Measurements from ENCODE around the gene APELA. TPM values are rescaled to one million over a fixed set of nuclear protein-coding genes. Genes with fewer than 3 reads are reported as not detected.

Gene APELA
- total and polyA plus RNA-seq, 2 of the 4 experiments (the other 2 are of a cell fraction) = not detected

DNA sequence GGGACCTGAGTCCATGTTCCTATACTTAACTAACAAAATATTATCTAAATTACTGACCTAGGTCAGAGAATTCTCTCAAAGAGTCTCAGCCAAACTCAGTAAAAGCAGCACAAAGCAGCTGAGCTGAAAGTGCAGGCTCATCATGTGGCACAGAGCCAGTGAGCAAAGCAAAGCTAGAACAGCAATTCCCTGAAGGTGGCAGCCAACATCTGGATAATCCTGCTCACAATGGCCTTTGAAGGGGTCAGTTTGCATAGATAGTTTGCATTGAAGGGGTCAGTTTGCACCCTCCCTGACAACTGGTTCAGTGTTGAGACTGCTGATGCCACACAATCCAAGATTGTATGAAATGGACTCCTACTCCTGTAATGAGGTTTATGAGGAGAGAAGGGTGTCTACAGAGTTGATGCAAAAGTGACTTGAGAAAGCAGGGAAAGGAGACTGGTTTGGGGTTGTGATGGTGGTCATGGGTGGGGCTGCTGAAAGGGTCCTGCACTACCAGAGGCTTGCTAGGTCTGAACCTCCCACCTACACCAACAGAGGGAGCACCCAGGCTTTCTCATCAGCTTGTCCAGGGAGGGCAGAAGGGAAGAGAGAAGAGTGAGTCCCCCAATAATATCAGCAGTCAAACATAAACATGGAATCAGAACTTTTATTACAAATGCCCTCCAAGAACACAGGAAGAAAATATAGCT lies 60.7 kb downstream of the APELA start:
- H3K36me3 ChIP-seq (ENCODE audit: control insufficient read depth, insufficient read depth, low read length) = no peaks in the 10 kb centered on the region
- no peaks in the 10 kb centered on the region for H3K27me3 ChIP-seq (ENCODE audit: control insufficient read depth, insufficient read depth, low read length)
- ATAC-seq (ENCODE audit: low read depth) (no peak), DNase-seq (peak; percentile 18)
- no peak overlapping the region for H3K27ac ChIP-seq (ENCODE audit: insufficient read depth, low read length)
- no peak overlapping the region for H3K18ac ChIP-seq (ENCODE audit: low read depth, low read length)
- H3K23ac ChIP-seq (ENCODE audit: low read depth, low read length) = no peak overlapping the region
- ChIA-PET CTCF (no interaction called here), POLR2A (ENCODE audit: unreplicated experiment) (no interaction called here)
- in situ Hi-C loops (cut with MboI; ENCODE audit: low sequenced_read_pairs) (no loop called here), intact Hi-C loops (cut with micrococcal nuclease) (no loop called here), dilution Hi-C loops (cut with HindIII; ENCODE audit: low sequenced_read_pairs, unreplicated experiment) (no loop called here)
- BruUV-seq (replicated peaks) = no TSS peak
- H3K56ac ChIP-seq (ENCODE audit: extremely low read depth, insufficient read depth, low read length) = no peak overlapping the region
- no peak overlapping the region for H2AK9ac ChIP-seq (replicated peaks; ENCODE audit: low read depth, low read length, poor library complexity)
- H4K91ac ChIP-seq (ENCODE audit: insufficient read depth, low read depth, low read length) = no peak overlapping the region
- H3K9me1 ChIP-seq (ENCODE audit: insufficient read depth, low read length) = no peaks in the 10 kb centered on the region
- no peaks in the 10 kb centered on the region for H4K20me1 ChIP-seq (ENCODE audit: insufficient read depth, low read length)
- H3K4ac ChIP-seq (ENCODE audit: low read depth, low read length) = no peak overlapping the region
- no peak overlapping the region for H2AK5ac ChIP-seq (ENCODE audit: low read depth, low read length)
- H4K5ac ChIP-seq (ENCODE audit: low read depth, low read length) = no peak overlapping the region
- no peak overlapping the region for H3K9ac ChIP-seq (ENCODE audit: low read depth, low read length)
- H3K79me1 ChIP-seq (ENCODE audit: low read depth in 1 of 2, low read length in 2 of 2) = no peaks in the 10 kb centered on the region
- no peak overlapping the region for H2BK5ac ChIP-seq (ENCODE audit: low read depth, low read length, poor library complexity, severe bottlenecking)
- H3K4me1 ChIP-seq (ENCODE audit: control insufficient read depth, insufficient read depth, low read length) = no peaks in the 10 kb centered on the region
- no peak overlapping the region for H2BK15ac ChIP-seq (ENCODE audit: low read depth, low read length)
- H2BK120ac ChIP-seq (ENCODE audit: low read depth, low read length) = no peak overlapping the region
- H3K4me2 ChIP-seq (ENCODE audit: low read depth, low read length) = no peak overlapping the region
- H3K9me3 ChIP-seq (ENCODE audit: control insufficient read depth, insufficient read depth, low read length) = no peaks in the 10 kb centered on the region
- no peak overlapping the region for H3K14ac ChIP-seq (replicated peaks; ENCODE audit: low read depth, low read length)
- H4K8ac ChIP-seq (ENCODE audit: low read depth in 2 of 2, low read length in 2 of 2) = no peak overlapping the region
- no peak overlapping the region for H3K4me3 ChIP-seq (ENCODE audit: insufficient read depth, low read depth, low read length)
- no peak overlapping the region for H2BK20ac ChIP-seq (ENCODE audit: low read depth, low read length)
- no peak overlapping the region for H2AFZ ChIP-seq (replicated peaks; ENCODE audit: low read length, poor library complexity)
- TF ChIP-seq POLR2A (IDR thresholded peaks at IDR 0.05; ENCODE audit: low read depth, low read length) = no peak
- TF ChIP-seq CEBPB (IDR thresholded peaks at IDR 0.05; ENCODE audit: low read depth, low read length) = no peak
- TF ChIP-seq MAZ (IDR thresholded peaks at IDR 0.05; ENCODE audit: borderline replicate concordance, low read depth, low read length) = no peak
